GM21825 (cell line): ENCODE results near the gene SLC35E4.
"Not testable (repeated sequence)": the region's sequence is repeated elsewhere in the genome, so short reads cannot be mapped to it uniquely, and the experiment has no call there.

Source experiments
- ATAC-seq: cut with Tn5 transposase; IDR thresholded peaks from one replicate; pipeline ENCODE4 v1.9.1; 2021; ENCODE audit warnings: mild to moderate bottlenecking, moderate library complexity; ENCODE audit not compliant: unreplicated experiment

SLC35E4 gene

DNA sequence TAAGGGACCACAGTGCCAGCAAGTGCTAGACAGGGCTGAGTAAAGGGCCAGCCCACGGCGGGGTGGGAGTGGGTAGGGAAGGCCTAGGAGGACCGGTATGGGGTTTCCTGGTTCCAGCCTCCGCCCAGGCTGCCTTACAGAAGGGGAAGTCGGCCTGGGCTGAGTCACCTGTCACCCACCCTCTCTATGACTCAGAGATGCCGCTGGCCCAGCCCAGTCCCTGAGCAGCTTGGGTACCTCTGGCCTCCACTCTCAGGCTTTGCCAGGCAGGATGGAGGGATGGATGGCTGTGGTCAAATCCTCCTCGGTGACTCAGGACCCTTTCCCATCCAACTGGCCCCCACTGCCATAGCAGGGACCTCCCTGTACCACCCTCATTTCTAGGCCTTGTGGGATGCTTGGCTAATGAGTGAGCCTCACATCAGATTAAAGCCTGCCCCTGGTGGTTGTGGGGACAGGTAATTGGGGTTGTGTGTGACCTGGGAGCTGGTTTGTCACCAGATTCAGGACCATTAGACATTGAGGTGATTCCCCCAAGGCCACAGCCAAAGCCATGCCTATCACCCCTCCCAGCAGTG is 13.9 kb downstream of the SLC35E4 start:
- ATAC-seq: peak; percentile 66

DNA sequence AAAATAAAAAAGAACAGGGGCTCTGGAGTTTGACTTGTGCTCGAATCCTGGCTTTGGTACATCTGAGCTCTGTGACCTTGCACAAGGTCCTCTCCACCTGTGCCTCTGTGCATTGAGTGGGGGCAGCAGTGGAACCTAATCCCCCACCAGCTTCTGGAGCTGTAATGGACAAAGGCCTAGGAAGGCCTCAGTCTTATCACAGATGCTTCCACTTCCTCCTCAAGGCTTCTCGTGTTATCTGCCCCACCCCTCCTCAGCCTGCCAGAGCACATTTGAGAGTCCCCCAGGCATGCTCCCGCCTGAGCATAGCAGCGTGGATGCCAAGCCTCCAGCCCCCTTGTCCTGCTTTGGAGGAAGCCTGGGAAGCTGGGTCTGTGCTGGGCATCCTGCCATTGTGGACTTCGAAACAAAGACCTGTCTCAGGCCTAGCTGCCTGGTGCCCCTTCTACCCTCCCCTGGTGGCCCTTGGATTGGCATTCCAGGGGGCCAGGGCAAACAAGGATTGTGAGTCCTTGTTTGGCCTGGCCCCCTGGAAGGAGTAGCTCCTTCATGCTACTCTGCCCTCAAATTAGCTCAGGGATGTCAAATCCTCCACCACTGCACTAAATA is 15.0 kb downstream of the SLC35E4 start:
- ATAC-seq: no peak

- ATAC-seq: no peak
These were observed 17.3 kb downstream of the SLC35E4 start for GRCh38 chr22:30652852-30653251.

DNA sequence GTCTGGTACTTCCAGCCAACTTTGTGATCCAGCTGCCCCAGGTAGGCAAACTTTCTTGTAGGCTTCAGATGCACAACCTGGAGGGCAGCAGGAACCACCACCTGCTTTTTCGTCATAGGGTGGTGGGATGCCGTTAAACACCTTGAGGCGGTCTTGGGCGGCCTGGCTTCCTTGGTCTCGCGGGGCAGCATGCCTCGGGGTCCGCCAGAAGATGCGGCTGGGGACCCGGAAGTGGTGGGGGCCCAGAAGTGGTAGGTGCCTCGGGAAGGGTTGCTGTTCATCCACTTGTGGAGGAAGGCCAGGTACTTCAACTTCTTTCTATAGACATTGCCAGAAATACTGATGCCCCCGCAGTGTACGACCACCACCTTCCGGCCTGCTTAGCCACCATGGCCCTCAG is 18.8 kb downstream of the SLC35E4 start:
- ATAC-seq: no peak

GRCh38 chr22:30655532-30655931 is 20.0 kb downstream of the SLC35E4 start:
- no peak for ATAC-seq

DNA sequence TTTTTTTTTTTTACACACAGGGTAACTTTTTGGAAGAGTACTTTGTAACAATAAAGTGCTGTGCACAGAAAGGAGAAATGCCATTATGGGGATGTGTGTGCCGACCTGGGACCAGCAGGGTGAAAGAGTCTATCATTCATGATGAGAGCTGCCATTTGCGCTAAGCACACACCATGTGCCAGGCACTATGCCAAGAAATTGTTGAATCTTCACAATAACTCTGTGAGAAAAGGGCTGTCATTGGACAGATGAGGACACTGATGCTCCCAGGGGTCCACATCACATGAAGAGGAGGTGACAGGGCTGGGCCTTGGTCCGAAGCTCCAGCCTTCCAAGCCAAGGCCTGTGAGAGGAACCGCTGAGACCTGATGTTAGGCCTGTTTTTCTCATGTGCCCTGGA is 26.5 kb downstream of the SLC35E4 start:
- no peak for ATAC-seq

- ATAC-seq: no peak
These were observed 29.2 kb downstream of the SLC35E4 start for GRCh38 chr22:30664798-30665197.

GRCh38 chr22:30665266-30665665 is 29.7 kb downstream of the SLC35E4 start:
- no peak for ATAC-seq

DNA sequence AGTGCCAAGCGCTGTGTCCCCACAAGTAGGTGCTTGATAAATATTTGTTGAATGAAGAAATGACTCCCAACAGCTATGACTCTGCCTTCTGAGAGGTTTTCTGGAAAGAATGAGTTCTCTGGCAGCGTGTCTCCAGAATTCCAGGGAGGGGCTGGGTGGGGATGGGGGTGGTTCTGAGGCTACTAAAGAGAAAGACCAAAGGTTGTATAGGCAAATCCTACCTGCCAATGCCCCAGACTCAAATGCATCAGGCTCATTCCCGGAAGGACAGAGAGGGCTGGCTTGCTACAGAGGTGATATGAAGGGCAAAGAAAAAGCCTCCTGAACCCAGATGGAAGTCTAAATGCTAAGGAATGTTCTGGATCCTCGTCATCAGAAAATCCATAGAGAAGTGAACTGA is 30.2 kb downstream of the SLC35E4 start:
- no peak for ATAC-seq

GRCh38 chr22:30667107-30667493 is 31.5 kb downstream of the SLC35E4 start:
- ATAC-seq: no peak

GRCh38 chr22:30667494-30668385 is 32.2 kb downstream of the SLC35E4 start, which contains the start of gene DUSP18:
DUSP18 (minus strand) TSS chr22:30667875; CDS start chr22:30664003, 3,872 bp downstream.
- ATAC-seq: peak; percentile 80

GRCh38 chr22:30668386-30668710 is 32.8 kb downstream of the SLC35E4 start:
- ATAC-seq: no peak

- ATAC-seq: no peak
These were observed 35.5 kb downstream of the SLC35E4 start for GRCh38 chr22:30671071-30671470.

DNA sequence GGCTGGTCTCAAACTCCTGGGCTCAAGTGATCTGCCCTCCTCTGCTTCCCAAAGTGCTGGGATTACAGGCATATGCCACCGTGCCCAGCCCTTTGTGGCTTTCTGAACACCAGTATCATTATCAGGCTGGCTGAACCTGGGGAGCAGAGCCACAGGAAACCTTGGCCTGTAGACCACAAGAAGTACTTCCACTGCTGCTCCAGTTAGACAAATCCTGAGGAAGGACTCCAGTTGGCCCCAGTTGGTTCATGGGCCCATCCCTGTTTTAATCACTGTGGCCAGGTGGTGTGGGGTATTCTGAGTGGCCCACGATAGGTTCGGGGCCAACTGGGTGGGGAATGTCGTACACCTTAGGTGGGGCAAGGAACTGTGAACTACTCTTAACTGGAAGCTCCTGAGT is 37.6 kb downstream of the SLC35E4 start:
- ATAC-seq: no peak

- no peak for ATAC-seq
These were observed 38.9 kb downstream of the SLC35E4 start for GRCh38 chr22:30674482-30674881.

GRCh38 chr22:30675436-30675835 is 39.9 kb downstream of the SLC35E4 start:
- ATAC-seq: no peak

DNA sequence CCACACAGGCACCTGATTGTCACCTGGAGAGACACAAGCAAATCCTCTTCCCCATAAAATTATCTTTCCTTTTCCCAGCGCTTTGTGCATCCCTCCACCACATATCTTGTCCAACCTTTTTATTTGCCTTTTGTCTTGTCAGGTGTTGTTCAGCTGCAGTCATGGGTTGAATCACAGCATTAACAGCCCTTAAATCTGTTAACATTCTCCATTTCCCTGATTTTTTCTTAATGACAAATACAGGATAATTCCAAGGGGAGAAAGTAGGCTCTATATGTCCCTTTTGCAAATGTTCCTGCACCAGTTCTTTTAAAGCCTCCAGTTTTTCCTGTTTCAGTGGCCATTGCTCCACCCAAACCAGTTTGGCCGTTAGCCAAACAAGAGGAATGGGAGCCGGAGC is 41.0 kb downstream of the SLC35E4 start:
- ATAC-seq: not testable (repeated sequence)

DNA sequence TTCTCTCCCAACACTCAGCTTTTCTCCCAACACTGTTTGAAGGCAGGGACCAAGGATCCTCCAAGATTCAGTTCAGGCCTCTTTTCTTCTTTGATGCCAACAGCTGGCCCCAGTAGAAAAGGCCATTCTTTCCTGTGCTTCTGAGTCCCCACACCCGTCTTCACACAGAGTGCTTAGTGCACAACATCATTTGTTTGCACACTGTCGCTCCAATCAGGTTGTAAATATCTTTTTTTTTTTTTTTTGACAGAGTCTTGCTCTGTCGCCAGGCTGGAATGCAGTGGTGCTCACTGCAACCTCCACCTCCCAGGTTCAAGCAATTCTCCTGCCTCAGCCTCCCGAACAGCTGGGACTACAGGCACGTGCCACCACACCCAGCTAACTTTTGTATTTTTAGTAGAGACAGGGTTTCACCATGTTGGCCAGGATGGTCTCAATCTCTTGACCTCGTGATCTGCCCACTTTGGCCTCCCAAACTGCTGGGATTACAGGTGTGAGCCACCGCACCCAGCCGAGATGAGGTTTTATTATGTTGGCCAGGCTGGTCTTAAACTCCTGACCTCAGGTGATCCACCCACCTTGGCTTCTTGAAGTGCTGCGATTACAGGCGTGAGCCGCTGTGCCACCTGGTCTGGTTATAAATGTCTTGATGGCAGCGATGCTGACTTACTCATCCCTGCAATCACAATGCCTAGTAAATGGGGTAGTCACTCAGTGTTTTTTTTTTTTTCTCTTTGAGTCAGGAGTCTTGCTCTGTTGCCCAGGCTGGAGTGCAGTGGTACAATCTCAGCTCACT is 44.5 kb downstream of the SLC35E4 start:
- not testable (repeated sequence) for ATAC-seq

- ATAC-seq: no peak
These were observed 45.6 kb downstream of the SLC35E4 start for GRCh38 chr22:30680991-30681770.

- no peak for ATAC-seq
These were observed 46.2 kb downstream of the SLC35E4 start for GRCh38 chr22:30681831-30682230.
